GM21737 (cell line): ENCODE data around the gene SLC17A9.
"Not testable (repeated sequence)": the region's sequence is repeated elsewhere in the genome, so short reads cannot be mapped to it uniquely, and the experiment has no call there.

Experiments
- ATAC-seq: cut with Tn5 transposase; IDR thresholded peaks from one replicate; pipeline ENCODE4 v1.9.1; 2021; ENCODE audit warnings: mild to moderate bottlenecking, moderate library complexity; ENCODE audit not compliant: unreplicated experiment

Gene SLC17A9

DNA sequence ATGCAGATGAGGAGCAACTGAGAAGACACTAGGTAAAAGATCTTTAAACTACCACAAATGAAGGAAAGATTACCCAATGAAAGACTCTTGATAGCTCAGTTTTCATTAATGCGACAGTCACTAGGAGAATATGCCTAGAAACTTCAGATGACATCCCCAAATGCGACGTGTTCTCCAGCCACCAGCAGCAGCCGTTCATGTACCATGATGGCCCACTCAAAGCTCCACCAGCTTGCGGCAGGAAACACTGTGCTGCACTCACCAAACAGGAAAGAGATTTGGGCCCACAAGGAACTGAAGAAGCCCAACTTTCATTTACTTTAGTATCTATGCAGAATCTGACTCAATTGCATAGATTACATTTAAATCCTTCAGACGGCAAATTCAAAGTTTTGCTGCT is 33.7 kb upstream of the SLC17A9 start:
- no peak for ATAC-seq

DNA sequence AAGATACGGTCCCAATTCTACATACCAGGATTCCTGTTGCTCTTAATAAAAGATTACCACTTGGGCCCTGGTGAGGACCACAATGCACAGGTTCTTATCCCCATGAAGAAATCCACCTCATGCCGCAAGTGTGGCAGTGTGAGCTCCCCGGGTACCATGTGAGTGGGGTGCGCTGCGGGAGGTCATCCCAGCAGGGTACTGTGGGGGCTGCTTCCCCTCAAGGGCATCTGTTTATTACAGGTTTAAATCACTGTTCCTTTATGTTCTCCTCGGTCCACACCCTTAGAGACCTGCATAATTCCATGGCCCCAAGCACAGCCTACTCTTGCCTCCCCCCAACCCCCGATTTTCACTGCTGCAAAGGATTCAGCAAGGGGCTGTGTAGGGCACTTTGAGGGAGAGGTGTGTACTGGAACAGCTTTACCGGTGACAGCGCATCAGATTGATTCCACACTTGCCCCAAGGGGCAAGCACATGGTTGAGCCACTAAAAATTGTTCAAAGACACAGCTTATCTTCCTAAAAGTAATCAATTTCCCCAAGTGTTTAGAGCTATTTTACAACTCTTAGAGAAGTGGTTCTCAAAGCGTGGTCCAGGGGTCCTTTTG is 32.4 kb upstream of the SLC17A9 start:
- no peak for ATAC-seq

DNA sequence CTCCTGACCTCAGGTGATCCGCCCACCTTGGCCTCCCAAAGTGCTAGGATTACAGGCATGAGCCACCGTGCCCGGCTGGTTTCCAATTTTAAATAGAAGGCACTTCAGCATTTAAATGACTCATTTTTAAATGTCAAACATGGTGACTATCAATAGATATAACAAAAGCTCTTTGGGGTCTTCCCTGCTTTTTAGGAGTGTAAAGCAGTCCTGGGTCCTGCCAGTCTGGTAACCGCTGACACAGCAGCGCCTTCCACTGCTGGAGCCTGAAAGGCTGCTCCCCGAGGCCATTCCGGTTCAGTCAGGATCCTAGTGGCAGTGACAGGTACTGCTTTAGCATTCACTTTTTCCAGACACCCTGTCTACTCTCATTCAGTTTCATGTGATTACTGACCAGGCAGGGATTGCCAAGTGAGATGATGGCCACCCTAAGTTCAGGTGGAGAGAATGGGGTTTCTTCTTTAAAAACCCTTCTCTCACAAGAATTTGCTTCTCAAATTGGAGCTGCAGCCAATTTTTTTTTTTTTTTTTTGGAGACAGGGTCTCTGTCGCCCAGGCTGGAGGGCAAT is 31.3 kb upstream of the SLC17A9 start:
- ATAC-seq: no peak

DNA sequence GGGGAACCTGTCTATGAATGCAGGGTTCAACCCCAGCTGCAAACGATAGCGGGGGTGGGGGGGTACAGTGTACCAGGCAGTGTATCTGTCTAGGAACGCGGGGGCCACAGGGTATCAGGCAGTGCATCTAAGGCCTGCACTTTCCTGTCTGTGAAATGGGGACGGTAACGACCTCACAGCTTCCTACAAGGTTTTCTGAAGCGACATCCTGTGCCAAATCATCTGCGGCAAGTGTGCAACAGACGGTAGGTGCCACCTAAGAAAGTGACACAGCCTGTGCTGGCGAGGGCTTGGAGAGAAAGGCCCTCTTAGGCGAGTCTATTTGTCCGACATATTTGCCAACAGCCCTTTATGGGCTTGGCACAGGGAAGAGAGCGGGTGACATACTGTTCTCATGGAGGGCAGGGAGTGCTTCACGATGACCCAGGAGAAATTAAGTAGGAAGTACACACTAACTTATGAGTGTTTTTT is 30.0 kb upstream of the SLC17A9 start:
- ATAC-seq: no peak

DNA sequence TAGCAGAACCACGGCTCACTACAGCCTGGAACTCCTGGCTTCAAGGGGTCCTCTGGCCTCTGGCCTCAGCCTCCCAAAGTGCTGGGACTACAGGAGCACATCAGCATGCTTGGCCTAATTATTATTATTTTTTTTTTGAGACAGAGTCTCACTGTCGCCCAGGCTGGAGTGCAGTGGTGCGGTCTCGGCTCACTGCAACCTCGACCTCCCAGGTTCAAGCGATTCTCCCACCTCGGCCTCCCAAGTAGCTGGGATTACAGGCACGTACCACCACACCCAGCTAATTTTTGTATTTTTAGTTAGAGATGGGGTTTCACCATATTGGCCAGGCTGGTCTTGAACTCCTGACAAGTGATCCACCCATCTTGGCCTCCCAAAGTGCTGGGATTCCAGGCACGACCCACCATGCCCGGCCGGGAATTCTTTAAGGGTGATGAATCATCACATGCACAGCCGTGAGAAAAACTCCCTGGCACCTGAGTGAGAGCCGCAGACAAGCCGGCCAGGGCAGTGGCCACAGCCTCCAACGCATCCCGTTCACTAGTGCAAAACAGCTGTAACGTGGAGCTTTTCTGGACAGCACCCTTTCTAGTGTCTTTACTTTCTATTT is 29.3 kb upstream of the SLC17A9 start:
- ATAC-seq: not testable (repeated sequence)

DNA sequence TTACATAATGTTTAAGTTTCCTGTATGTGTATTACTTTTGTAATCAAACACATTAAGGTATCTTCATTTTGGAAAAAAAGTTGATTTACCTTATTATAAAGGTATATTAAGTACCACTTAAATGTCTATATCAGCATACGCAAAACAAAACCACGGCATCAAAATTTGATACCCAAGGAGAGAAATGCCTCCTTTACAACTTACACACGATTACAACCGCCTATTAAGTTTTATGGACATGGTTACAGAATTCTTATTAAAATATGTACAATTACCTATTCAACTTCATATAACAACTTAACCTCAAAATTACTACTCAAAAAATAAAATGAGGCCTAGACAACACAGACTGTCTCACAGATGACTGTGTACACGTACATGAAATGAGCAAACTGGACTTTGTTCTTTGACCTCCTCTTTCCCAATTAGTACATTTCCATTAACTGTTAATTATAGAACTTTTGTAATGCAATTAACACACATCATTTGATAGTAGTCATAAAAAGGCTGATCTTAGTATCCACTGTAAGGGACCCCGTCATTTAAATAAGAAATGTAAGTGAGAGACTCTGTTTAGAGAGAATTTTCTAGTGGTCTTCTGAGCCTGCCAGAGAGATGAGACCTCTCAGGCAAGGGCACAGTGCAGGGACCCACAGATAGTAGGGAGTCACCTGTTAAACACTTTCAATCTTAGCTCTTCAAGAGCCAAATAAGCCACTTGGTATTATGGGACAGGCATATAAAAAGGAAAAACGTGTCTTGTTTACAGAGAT is 28.7 kb upstream of the SLC17A9 start:
- ATAC-seq: no peak

DNA sequence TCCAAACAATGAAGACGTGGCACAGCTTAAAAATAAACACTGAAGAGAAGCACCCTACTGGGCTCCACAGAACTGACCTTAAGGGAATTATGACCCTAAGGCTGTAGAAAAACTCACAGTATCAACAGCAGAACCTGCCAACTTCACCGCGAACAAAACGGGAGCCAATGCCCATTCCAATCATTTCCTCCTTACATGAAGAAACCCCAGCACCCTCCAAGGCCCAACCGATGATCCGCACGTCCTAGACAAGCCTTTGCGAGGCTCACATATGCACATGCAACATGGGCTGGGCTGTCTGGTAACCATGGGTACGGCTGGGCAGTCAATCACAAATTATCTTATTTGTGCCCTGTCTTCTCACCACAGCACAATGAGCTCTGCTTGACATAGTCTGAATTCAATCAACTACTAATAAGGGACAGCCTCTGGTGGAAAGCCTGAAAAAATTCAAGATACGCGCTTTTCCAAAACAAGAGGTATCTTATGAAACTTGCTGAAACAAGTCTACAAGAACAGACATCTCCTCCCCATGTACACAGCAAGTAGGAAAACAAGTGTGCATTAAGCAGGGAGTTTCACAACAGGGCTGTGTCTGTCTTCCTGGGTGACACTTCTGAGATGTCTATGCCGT is 27.9 kb upstream of the SLC17A9 start:
- no peak for ATAC-seq

DNA sequence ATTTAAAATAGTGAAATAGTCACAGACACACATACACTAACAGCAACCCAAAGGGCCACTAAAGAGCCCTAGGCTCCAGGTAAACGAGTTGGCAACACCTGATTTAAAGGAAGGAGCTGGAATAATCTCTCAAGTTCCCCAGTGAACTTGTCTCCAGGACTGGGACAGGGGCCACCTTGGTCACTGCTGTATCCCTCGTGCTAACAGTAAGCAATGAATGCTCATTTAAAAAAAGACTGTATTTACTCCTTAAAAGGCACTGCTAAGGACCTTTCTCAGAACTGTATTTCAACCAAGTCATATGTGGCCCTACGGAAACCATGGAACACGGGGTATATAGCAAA is 27.5 kb upstream of the SLC17A9 start:
- ATAC-seq: no peak

DNA sequence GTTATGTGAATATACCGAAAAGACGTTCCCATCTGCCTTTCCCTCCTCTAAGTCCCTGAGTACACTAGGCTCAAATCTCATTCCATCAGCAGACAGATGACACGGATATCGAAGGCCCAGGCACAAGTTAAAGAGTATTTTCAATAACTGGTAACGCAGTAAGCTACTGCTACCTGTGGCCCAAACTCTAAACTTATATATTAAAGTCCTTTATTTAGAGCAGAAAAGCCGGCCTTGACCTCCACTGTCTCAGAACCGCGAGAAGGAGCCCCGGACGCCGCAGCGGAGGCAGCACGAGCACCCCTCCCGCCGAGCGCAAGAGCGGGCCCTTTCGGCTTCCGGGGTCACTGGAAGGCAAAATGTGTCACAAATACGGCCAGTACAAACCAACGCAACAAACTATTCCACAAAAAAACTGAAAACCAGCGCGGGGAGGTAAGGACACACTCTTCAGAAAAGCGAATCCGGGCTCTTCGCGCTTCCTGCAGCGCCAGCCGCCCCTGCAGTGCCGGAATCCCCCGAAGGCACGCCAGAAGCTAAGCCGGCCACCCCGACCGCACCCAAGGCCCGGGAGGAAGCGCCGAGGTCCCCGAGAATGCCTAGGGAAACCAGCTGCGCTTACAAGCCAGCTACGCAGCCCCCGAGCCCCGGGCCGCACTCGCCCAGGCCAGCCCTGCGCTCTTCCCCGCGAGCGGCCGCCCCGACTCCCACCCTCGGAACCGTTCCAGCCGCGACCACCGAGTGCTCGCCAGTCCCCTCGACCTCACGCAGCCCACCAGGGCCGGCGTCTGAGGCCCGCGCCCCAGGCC is 26.9 kb upstream of the SLC17A9 start:
- peak; percentile 15 for ATAC-seq

DNA sequence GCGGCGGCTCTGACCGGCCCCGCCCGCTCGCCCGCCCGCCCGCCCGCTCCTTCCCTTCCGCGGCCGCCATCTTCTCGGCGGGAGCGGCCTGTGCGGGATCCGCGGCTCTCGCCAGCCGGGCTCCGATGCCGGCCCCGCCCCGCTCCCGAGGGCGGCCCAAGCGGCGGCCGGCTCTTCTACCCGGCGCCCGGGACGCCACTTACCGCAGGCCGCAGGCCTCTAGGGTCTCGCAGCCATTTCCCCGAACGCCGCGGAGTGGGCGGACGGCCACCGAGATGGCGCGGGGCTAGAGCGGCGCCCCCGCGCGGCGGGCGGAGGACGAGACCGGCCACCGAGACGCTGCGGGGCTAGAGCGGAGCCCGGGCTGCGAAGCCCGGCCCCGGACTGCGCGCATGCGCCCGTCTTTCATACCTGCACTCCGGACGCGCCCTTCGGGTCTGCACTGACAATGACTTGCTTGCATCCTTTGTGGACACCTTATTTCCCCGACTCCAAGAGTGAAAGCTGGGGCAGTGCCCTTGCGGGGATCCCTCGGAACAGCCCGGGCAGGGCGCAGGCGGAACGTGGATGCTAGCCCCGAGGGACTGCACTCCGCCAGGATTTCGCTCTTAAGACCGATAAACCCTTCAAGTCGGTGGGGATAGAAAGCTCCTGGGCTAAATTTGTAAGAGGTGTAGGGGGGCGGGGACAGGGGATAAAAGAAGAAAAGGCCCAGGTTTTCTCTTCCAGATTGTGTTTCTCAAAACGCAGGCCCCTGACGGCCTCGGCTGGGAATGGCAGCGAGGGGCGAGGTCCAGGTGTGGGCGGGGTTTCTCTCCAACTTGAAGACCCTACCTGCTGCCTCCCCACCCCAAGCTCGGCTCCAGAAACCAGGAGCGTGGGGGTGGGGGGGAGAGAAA is 26.0 kb upstream of the SLC17A9 start, which contains the start of gene DIDO1:
TSS of gene DIDO1 (minus strand) at position 277 of the 899 bp plus-strand sequence.
- ATAC-seq: peak; percentile 71

DNA sequence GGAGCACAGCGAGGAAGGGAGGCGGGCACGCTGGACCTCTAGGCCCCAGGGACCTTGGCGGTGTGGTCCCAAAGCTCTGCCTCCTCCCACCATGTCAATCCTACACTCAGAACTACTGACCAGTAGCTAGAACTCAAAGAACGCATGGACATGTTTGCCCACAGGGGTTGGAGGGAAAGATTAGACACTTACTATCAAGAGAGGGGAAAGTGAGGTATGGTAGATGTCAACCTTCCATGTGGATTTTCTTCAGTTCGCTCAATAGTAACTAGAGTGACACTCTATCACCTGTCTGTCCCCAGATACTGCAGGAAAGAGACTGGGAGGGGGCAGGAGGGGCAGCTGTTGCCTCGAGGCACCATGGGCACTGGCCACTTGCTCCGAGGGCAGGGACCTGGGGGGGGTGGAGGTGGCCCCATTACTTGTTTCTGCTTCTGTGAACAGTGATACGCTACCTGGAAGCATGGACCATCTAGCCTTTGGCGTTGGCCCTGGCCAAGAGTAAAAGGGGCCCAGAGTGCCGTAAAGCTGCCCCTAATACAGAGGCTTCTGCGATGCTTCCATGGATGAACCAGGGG is 25.3 kb upstream of the SLC17A9 start:
- no peak for ATAC-seq

DNA sequence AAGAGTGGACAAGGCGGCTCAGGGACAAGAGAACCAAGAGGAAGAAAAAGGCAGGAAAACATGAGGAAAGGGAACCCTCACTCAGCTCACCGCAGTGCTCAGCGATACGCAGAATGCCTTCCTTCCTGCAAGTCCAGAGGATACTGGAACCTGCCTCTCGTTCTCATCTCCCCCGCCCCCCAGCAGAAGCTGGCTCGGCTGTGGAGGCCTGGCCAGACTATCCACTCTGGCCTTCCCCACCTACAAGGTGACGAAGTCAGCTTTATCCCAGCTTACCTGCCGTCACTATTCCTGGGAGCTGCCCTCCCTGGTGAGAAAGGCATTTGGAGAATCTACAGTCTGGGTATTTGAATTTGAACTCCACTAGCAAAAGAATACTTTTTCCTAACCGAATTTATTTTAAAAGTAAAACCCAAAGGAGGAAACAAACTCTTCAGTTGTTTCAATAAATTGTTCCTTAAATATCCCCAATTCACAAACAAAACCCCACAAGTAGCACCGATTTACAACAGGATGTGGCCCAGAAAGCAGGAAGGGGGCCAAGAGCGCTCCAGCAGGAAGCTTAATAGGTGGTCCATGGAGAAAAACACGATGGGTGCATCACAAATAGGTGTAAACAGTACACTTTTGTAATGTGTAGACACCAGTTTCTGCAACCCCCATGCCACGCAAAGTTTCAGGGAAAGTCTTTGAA is 24.1 kb upstream of the SLC17A9 start:
- no peak for ATAC-seq

DNA sequence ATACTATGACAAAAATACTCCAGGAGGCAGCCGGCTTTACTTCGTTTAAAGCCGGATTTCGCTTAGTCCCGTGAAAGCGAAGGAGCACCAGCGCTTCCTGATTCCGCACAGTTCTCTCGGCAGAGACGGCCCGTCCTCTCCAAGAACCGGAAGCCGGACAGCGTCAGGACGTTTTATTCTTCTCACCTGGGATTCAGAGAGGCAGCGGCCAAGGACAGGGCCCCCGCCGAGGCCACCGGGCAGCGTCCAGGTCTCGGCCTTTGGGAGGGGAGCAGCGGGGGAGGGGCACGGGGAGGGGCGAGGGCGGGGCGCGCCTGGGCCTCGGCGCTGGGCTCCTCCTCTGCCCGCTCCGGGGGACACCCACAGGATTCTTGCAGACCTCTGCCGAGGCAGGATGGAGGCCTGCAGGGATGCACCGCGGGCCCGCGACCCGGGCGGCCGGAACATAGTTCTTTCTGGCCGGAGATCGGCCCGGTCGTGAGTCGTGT is 23.4 kb upstream of the SLC17A9 start:
- ATAC-seq: peak; percentile 31

DNA sequence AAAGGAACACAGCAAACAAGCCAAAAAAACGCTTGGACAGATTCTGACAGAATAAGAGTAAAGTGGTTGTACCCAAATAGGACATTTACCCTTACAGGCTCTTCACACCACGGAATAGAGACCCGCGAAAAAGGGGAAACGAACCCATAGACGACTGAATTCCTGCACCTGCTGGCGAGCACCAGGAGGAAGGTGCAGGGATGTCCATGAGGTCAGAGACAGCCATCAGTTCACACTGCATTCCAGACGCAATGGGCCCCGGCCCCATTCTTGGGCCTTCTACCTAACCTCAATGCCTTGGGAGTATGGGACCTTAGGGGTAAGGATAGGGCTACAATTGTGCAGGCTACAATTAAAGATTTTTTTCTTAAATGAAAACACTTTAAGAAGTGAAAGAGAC is 21.0 kb upstream of the SLC17A9 start:
- ATAC-seq: no peak

DNA sequence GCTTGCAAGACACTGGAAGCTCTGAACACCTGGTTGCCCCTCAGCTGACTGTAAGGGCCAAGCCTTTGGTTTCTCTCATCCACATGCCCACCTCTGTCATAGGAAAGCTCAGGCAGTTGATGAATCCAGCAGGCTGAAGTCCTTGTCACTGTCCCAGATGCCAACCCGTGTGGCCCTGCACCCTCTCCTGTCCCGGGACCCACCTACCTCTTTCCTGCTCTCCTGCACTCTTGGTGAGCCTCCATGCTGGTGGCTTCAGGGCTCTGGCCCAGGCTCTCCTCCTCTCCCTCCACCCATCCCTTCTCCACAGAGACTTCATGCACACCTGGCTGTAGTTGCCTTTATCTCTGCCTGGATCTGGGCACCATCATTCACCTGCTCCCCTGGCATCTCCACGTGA is 18.5 kb upstream of the SLC17A9 start:
- ATAC-seq: no peak

DNA sequence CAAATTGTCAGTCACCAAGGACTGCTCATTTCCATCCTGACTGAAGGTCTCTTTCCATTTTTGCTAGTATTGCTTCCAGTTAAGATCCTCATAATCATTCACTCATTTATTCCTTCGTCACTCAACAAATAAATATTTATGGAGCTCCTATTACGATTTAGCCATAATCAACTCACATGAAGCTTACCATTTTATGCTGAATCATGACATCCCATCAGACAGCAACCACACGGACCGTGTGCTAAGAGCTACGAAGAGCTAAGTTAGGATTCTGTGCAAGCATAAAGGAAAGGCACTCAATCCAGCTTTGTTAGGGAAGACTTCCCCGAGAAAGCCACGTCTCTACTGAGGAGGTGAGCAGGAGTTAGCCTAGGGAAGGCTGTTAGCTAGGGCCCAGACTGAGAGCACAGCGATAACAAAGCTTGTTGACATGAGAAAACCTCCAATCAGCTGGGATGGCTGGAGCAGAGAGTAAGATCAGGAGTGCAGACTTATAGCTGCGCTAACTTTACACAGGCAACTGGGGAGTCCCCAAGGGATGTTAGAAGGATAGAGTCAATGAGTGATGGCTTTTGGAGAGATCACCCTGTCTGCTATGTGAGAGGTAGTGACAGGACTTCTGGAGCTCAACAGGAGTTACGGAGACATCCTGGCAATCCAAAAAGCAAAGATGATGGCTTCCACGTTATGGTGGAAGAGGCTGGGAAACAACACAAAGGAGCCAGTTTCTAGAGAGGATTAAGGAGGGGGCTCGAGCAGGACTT is 17.1 kb upstream of the SLC17A9 start:
- no peak for ATAC-seq

DNA sequence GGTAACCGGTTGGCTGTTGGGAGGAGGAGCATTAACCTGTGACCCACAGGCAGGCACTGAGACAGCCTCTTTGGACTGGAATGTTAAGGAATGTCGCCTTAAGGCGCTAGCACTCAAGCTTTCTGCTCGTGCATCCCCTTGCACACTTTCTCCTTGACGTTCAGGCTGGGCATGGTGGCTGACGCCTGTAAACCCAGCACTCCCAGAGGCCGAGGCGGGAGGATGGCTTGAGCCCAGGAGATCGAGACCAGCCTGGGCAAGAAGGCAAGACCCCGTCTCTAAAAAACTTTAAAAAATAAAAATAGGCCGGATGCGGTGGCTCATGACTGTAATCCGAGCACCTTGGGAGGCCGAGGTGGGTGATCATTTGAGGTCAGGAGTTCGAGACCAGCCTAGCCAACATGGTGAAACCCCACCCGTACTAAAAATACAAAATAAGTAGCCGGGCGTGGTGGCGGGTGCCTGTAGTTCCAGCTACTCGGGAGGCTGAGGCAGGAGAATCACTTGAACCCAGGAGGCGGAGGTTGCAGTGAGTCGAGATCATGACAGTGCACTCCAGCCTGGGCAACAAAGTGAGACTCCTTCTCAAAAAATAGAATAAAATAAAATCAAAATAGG is 16.4 kb upstream of the SLC17A9 start:
- no peak for ATAC-seq
